COR-L47 (cell line): ENCODE results near the gene RWDD1.

Experiments
- DNase-seq: peaks from one replicate; lab custom pipeline; 2025; lab: John Stamatoyannopoulos, UW

RWDD1 gene

GRCh38 chr6:116570856-116571682 is at the start of gene RWDD1:
RWDD1 (plus strand) TSS chr6:116571504; CDS start chr6:116571583, 79 bp downstream.
- DNase-seq: peak; percentile 91

GRCh38 chr6:116522896-116523295 is 48.4 kb upstream of the RWDD1 start:
- no peak for DNase-seq

- DNase-seq: no peak
These were observed 47.1 kb upstream of the RWDD1 start for GRCh38 chr6:116524236-116524635.

GRCh38 chr6:116528133-116528532 is 43.2 kb upstream of the RWDD1 start:
- DNase-seq: no peak

GRCh38 chr6:116528780-116529179 is 42.5 kb upstream of the RWDD1 start:
- DNase-seq: no peak

- DNase-seq: no peak
These were observed 41.6 kb upstream of the RWDD1 start for GRCh38 chr6:116529466-116530290.

GRCh38 chr6:116530436-116530835 is 40.9 kb upstream of the RWDD1 start:
- peak; percentile 7 for DNase-seq

GRCh38 chr6:116531675-116532570 is 39.4 kb upstream of the RWDD1 start:
- DNase-seq: peak; percentile 17

- DNase-seq: no peak
These were observed 37.9 kb upstream of the RWDD1 start for GRCh38 chr6:116533233-116533957.

- no peak for DNase-seq
These were observed 36.2 kb upstream of the RWDD1 start for GRCh38 chr6:116535109-116535508.

- DNase-seq: peak; percentile 16
These were observed 35.1 kb upstream of the RWDD1 start for GRCh38 chr6:116536216-116536621.

- no peak for DNase-seq
These were observed 28.9 kb upstream of the RWDD1 start for GRCh38 chr6:116542426-116542825.

GRCh38 chr6:116543149-116543548 is 28.2 kb upstream of the RWDD1 start:
- no peak for DNase-seq

GRCh38 chr6:116545651-116546050 is 25.7 kb upstream of the RWDD1 start, which contains the start of gene TRAPPC3L:
TRAPPC3L (minus strand) TSS chr6:116545684; CDS start chr6:116545514, 170 bp downstream.
- no peak for DNase-seq

GRCh38 chr6:116547358-116547757 is 23.9 kb upstream of the RWDD1 start:
- no peak for DNase-seq

GRCh38 chr6:116550796-116551195 is 20.5 kb upstream of the RWDD1 start:
- DNase-seq: no peak

GRCh38 chr6:116553451-116553850 is 17.9 kb upstream of the RWDD1 start, which contains the start of gene CALHM4:
CALHM4 (plus strand) TSS chr6:116553751; CDS start chr6:116553794, 43 bp downstream.
- DNase-seq: no peak

GRCh38 chr6:116556065-116556464 is 15.2 kb upstream of the RWDD1 start:
- DNase-seq: no peak

- DNase-seq: no peak
These were observed 14.4 kb upstream of the RWDD1 start for GRCh38 chr6:116556814-116557415.

- DNase-seq: no peak
These were observed 13.4 kb upstream of the RWDD1 start for GRCh38 chr6:116557893-116558292.

- DNase-seq: no peak
These were observed 11.2 kb upstream of the RWDD1 start for GRCh38 chr6:116560130-116560529.
